OCI-LY7 (cell line): ENCODE data around the gene UCP1. TPM values are rescaled to one million over a fixed set of nuclear protein-coding genes. Genes with fewer than 3 reads are reported as not detected.

Source experiments
- BruUV-seq: library from RNA; stranded (reverse); fragments of 400-500 nt; replicated peaks from 2 replicates; lab custom pipeline; 2021; lab: Mats Ljungman, UMichigan
- CTCF ChIA-PET: fragments of 300-600 bp; sonication (Branson Sonifier 250); formaldehyde crosslinking; loops from one replicate; lab custom pipeline; 2022; ENCODE audit warnings: antibody characterized with exemption; ENCODE audit not compliant: unreplicated experiment; lab: Charles Lee
- POLR2A ChIA-PET: fragments of 300-600 bp; sonication (Branson Sonifier 250); formaldehyde crosslinking; loops from one replicate; lab custom pipeline; 2022; ENCODE audit warnings: antibody characterized with exemption; lab: Charles Lee
- DNase-seq: peaks from one replicate; pipeline ENCODE4 v3.0.0-alpha.2; 2015; ENCODE audit warnings: low spot score
- H2AFZ ChIP-seq: fragments of 200-600 bp; sonication (generic), shearing (Covaris generic); 2 replicates; pipeline ENCODE4 v1.6.1; 2014; ENCODE audit warnings: mild to moderate bottlenecking, antibody characterized with exemption, low read length, moderate library complexity
- H3K27ac ChIP-seq: fragments of 200-600 bp; sonication (generic); 2 replicates; pipeline ENCODE4 v1.5.1; 2014; ENCODE audit warnings: mixed run types, low read depth, mild to moderate bottlenecking, moderate library complexity, low read length, inconsistent platforms; ENCODE audit not compliant: poor library complexity, severe bottlenecking
- H3K36me3 ChIP-seq: fragments of 200-600 bp; sonication (generic); 2 replicates; pipeline ENCODE4 v1.6.1; 2014; ENCODE audit warnings: mild to moderate bottlenecking, antibody characterized with exemption, low read length, moderate library complexity, mixed read lengths; ENCODE audit not compliant: insufficient read depth
- H3K4me1 ChIP-seq: fragments of 200-600 bp; sonication (generic); 2 replicates; pipeline ENCODE4 v1.5.1; 2014; ENCODE audit warnings: mild to moderate bottlenecking, low read length; ENCODE audit not compliant: insufficient read depth, poor library complexity, severe bottlenecking
- H3K4me2 ChIP-seq: fragments of 200-600 bp; sonication (generic); 2 replicates; pipeline ENCODE4 v1.6.1; 2014; ENCODE audit warnings: mild to moderate bottlenecking, low read length
- H3K4me3 ChIP-seq: fragments of 200-600 bp; sonication (generic); 2 replicates; pipeline ENCODE4 v1.5.1; 2014; ENCODE audit warnings: mild to moderate bottlenecking, low read depth, low read length; ENCODE audit not compliant: poor library complexity, severe bottlenecking
- H3K79me2 ChIP-seq: fragments of 200-600 bp; sonication (generic); 2 replicates; pipeline ENCODE4 v1.6.1; 2016; ENCODE audit warnings: low read depth, mild to moderate bottlenecking, low read length, moderate library complexity, mixed read lengths; ENCODE audit not compliant: insufficient read depth
- H3K9me2 ChIP-seq: fragments of 200-600 bp; sonication (generic); 2 replicates; pipeline ENCODE4 v1.6.1; 2016; ENCODE audit warnings: mild to moderate bottlenecking, low read length, mixed read lengths; ENCODE audit not compliant: insufficient read depth
- H3K9me3 ChIP-seq: fragments of 200-600 bp; sonication (generic); 2 replicates; pipeline ENCODE4 v1.6.1; 2014; ENCODE audit warnings: mild to moderate bottlenecking, mixed run types, low read length, mixed read lengths
- H4K20me1 ChIP-seq: fragments of 200-600 bp; sonication (generic); 2 replicates; pipeline ENCODE4 v1.6.1; 2014; ENCODE audit warnings: mild to moderate bottlenecking, antibody characterized with exemption, low read length, moderate library complexity, mixed read lengths; ENCODE audit not compliant: insufficient read depth
- EZH2phosphoT487 ChIP-seq: fragments of 200-600 bp; sonication (generic); IDR thresholded peaks from 2 replicates; pipeline ENCODE4 v1.6.1; 2018; ENCODE audit warnings: low read depth, borderline replicate concordance, mild to moderate bottlenecking, mixed run types, antibody characterized with exemption, low read length, moderate library complexity, mixed read lengths
- intact Hi-C: fragments of 100-400 bp; cut with micrococcal nuclease; formaldehyde crosslinking; loops from one replicate; pipeline ENCODE4 v1.10.0; 2022; ENCODE audit not compliant: unreplicated experiment
- total RNA-seq, 2 experiments: library from RNA; depleted of rRNA in 1 of 2; stranded (reverse); fragments of >200 nt in 1 of 2; shearing (Covaris generic) in 1 of 2; gene quantifications; 2 replicates each; pipeline ENCODE4 v1.2.3, GENCODE V29; 2014 to 2022
- TF ChIP-seq, protein P1 (sequence below): fragments of 200-600 bp; sonication (generic); conservative IDR thresholded peaks from 2 replicates; pipeline ENCODE4 v1.5.1; 2014; ENCODE audit warnings: mild to moderate bottlenecking, antibody characterized with exemption, low read length, moderate library complexity, mixed read lengths

UCP1 gene
- total RNA-seq, 2 experiments from 2014 or later: not detected

DNA sequence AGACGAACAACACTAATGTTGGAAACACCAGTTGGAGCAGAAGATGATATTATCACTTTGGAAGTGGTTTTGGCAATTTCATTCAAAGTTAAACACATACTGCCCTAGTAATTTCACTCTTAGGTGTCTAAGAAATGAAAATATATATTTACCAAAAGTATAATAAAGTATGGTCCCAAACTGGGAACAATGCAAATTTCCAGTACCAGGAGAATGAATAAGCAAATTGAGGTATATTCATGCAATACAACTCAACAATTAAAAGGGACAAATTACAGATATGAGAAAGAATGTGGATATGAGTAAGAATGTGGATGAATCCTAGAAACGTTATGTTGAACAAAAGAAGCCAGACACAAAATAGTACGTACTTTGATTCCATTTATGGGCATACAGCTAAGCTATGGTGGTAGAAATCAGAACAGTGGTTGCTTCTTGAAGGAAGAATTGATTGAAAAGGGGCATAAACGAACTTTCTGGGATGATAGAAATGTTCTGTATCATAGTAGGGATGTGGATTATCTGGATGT is 34.7 kb downstream of the UCP1 start:
- H4K20me1 ChIP-seq: no peaks in the 10 kb centered on the region
- no peak overlapping the region for H3K4me3 ChIP-seq
- CTCF ChIA-PET: no interaction called here
- no peak for DNase-seq
- intact Hi-C loops: no loop called here
- no peaks in the 10 kb centered on the region for H3K9me2 ChIP-seq
- H3K27ac ChIP-seq: no peak overlapping the region
- TF ChIP-seq, protein P1, sequence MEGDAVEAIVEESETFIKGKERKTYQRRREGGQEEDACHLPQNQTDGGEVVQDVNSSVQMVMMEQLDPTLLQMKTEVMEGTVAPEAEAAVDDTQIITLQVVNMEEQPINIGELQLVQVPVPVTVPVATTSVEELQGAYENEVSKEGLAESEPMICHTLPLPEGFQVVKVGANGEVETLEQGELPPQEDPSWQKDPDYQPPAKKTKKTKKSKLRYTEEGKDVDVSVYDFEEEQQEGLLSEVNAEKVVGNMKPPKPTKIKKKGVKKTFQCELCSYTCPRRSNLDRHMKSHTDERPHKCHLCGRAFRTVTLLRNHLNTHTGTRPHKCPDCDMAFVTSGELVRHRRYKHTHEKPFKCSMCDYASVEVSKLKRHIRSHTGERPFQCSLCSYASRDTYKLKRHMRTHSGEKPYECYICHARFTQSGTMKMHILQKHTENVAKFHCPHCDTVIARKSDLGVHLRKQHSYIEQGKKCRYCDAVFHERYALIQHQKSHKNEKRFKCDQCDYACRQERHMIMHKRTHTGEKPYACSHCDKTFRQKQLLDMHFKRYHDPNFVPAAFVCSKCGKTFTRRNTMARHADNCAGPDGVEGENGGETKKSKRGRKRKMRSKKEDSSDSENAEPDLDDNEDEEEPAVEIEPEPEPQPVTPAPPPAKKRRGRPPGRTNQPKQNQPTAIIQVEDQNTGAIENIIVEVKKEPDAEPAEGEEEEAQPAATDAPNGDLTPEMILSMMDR: no peak
- TF ChIP-seq EZH2phosphoT487: no peak
- H3K4me1 ChIP-seq: no peaks in the 10 kb centered on the region
- no TSS peak for BruUV-seq
- peaks cover 32% of the 10 kb centered on the region for H3K36me3 ChIP-seq
- H2AFZ ChIP-seq: no peak overlapping the region
- H3K9me3 ChIP-seq: no peaks in the 10 kb centered on the region
- no peaks in the 10 kb centered on the region for H3K79me2 ChIP-seq
- POLR2A ChIA-PET: no interaction called here
- no peak overlapping the region for H3K4me2 ChIP-seq

DNA sequence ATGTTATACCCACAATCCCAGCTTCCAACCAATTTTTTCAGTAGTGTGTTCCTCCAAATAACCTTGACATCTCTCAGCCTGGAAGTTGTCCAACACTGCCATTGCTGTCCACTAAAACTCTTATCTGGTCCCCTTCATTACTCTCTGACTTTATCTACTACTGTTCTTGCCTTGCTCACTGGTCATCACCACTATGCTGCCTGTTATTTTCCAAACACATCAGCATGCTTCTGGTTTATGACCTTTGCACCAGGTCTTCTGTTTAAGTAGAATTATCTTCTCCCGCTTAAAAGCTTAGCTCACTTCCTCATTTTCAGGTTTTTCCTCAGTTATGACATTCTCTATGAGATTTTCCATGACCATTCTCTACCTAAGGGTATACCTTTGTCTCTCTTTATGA is 39.3 kb downstream of the UCP1 start:
- DNase-seq: no peak
- no TSS peak for BruUV-seq
- H4K20me1 ChIP-seq: no peaks in the 10 kb centered on the region
- H3K9me2 ChIP-seq: no peaks in the 10 kb centered on the region
- H3K27ac ChIP-seq: no peak overlapping the region
- H3K9me3 ChIP-seq: no peaks in the 10 kb centered on the region
- peaks cover 13% of the 10 kb centered on the region for H3K4me1 ChIP-seq
- intact Hi-C loops: loop anchor here (5.0 kb wide), 1 partner anchor 693 kb away; the partner anchor contains the start of gene ZNF330
- ChIA-PET CTCF (no interaction called here), POLR2A (no interaction called here)
- no peak overlapping the region for H3K4me3 ChIP-seq
- H3K36me3 ChIP-seq: peaks cover 40% of the 10 kb centered on the region
- H3K79me2 ChIP-seq: peaks cover 14% of the 10 kb centered on the region; the same call in 1 of the 2 replicates
- no peak overlapping the region for H3K4me2 ChIP-seq
- TF ChIP-seq, protein P1: no peak
- no peak for TF ChIP-seq EZH2phosphoT487
- no peak overlapping the region for H2AFZ ChIP-seq
